ENCODE data around the gene PDGFRB. TPM values are rescaled to one million over a fixed set of nuclear protein-coding genes. Genes with fewer than 3 reads are reported as not detected.

Gene PDGFRB
- total RNA-seq, 4 donors from 2014 or later: 87.5 to 161 (median 113) TPM

DNA sequence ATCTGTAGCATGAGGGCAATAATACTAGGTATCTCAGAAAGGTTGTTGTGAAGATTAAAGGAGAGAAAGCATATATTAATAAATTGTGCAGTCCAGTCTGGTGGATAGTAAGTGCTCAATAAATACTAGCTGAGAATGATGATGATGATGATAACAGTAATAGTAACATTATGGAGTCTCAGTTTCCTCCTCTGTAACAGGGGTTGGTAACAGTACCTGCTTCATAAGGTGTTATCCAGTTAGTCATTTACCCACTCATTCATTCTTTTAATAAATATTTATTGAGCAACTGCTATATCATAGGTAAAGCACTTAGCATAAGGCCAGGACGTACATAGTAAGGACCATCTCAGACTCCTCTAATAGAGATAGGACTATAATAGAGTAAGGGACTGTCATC is 41.8 kb upstream of the PDGFRB start:
- Histone ChIP-seq H3K36me3 (no peaks in the 10 kb centered on the region), H3K27me3 (no peaks in the 10 kb centered on the region), H3K4me3 (no peak overlapping the region), H3K4me1 (no peaks in the 10 kb centered on the region), H3K27ac (no peak overlapping the region), H3K9me3 (no peaks in the 10 kb centered on the region)
- no peak for TF ChIP-seq POLR2A (IDR thresholded peaks at IDR 0.05)
- no peak for ATAC-seq
- WGBS, 2 donors (ENCODE audit: low coverage in 1 of 2): 90 to 100% methylated on average over 1 of the region's 1 CpG

DNA sequence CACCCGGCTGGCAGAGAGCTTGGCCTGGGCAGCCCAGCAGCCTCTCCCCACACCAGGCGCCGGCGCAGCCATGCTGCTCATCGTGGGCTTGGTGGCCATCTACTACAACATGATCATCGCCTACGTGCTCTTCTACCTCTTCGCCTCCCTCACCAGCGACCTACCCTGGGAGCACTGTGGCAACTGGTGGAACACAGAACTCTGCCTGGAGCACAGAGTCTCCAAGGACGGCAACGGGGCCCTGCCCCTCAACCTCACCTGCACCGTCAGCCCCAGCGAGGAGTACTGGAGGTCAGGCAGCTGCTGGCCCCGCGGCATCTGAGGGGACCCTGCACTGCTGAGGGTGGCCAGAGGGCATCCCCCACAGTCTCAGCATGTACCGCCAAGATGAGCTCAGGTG is 41.3 kb upstream of the PDGFRB start:
- Histone ChIP-seq H3K4me3 (no peak overlapping the region), H3K4me1 (no peaks in the 10 kb centered on the region), H3K9me3 (no peaks in the 10 kb centered on the region), H3K27ac (no peak overlapping the region), H3K27me3 (peaks cover 4% of the 10 kb centered on the region), H3K36me3 (no peaks in the 10 kb centered on the region)
- 90 to 96% methylated on average over 2 to 4 of the region's 16 CpGs for WGBS, 2 donors (ENCODE audit: low coverage in 1 of 2)
- no peak for TF ChIP-seq EP300 (IDR thresholded peaks at IDR 0.05)
- TF ChIP-seq POLR2A (IDR thresholded peaks at IDR 0.05): no peak
- no peak for TF ChIP-seq POLR2AphosphoS5 (IDR thresholded peaks at IDR 0.05)
- TF ChIP-seq, protein P1, sequence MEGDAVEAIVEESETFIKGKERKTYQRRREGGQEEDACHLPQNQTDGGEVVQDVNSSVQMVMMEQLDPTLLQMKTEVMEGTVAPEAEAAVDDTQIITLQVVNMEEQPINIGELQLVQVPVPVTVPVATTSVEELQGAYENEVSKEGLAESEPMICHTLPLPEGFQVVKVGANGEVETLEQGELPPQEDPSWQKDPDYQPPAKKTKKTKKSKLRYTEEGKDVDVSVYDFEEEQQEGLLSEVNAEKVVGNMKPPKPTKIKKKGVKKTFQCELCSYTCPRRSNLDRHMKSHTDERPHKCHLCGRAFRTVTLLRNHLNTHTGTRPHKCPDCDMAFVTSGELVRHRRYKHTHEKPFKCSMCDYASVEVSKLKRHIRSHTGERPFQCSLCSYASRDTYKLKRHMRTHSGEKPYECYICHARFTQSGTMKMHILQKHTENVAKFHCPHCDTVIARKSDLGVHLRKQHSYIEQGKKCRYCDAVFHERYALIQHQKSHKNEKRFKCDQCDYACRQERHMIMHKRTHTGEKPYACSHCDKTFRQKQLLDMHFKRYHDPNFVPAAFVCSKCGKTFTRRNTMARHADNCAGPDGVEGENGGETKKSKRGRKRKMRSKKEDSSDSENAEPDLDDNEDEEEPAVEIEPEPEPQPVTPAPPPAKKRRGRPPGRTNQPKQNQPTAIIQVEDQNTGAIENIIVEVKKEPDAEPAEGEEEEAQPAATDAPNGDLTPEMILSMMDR (IDR thresholded peaks at IDR 0.05): no peak
- no peak for ATAC-seq

DNA sequence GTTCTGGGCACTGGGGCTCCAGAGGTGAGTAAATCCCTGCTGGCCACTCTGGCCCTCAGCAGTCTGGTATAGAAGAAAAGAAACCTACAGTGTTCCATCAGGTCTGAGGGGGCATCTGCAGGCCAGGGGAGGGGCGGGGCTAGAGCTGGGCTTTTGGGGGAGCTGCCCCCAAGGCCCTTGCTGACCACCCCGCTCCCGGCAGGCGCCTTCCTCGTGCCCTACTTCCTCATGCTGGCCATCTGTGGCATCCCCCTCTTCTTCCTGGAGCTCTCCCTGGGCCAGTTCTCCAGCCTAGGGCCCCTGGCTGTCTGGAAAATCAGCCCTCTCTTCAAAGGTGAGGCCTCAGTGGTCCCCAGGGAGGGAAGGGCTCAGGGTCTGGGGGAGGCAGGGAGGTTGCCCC is 40.9 kb upstream of the PDGFRB start:
- Histone ChIP-seq H3K36me3 (no peaks in the 10 kb centered on the region), H3K9me3 (no peaks in the 10 kb centered on the region), H3K27ac (no peak overlapping the region), H3K27me3 (peaks cover 8% of the 10 kb centered on the region), H3K4me3 (no peak overlapping the region), H3K4me1 (no peaks in the 10 kb centered on the region)
- TF ChIP-seq POLR2A (IDR thresholded peaks at IDR 0.05): no peak
- TF ChIP-seq, protein P1 (IDR thresholded peaks at IDR 0.05): no peak
- no peak for TF ChIP-seq POLR2AphosphoS5 (IDR thresholded peaks at IDR 0.05)
- no peak for TF ChIP-seq EP300 (IDR thresholded peaks at IDR 0.05)
- WGBS, 2 donors (ENCODE audit: low coverage in 1 of 2): 100% methylated on average over 1 of the region's 5 CpGs; no CpG with 5 or more reads in 1 of the 2 donors
- no peak for ATAC-seq

DNA sequence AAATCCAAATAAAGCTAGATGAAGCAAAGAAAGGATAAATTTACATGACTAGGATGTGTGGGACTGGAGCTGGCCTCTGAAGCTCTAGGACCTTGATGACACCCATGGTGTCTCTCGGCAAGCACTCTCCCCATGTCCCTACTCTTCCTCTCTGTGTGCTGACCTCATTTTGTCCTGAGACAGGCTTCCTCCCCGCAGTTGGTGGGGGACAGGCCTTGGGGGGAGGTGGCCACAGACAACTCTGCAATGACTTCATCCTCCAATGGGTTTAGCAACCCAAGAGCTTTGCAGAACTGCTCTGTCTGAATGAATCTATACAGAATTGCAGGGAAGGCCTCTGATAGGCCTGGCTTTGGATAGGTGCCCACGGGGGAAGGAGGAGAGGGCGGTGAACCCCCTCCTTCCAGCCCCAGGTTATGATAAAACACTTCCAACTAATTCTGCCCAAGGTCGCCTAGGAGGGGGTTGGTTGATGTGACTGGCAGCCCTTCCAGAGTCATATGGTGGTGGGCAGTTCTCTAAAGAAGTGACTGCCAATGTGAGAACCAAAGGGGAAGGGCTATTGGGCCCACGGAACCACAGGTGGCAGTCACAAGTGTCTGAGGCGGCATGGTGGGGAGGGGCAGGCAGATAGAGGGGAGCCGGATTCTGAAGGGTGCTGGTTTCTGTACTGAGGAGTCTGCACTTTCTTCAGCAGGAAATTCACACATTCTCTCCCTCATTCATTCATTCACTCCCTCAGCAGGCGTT is 40.3 kb upstream of the PDGFRB start:
- H3K4me3 ChIP-seq: no peak overlapping the region
- H3K36me3 ChIP-seq: no peaks in the 10 kb centered on the region
- 69 to 89% methylated on average over 2 to 3 of the region's 9 CpGs for WGBS, 2 donors (ENCODE audit: low coverage in 1 of 2)
- TF ChIP-seq, protein P1 (IDR thresholded peaks at IDR 0.05): no peak
- TF ChIP-seq POLR2AphosphoS5 (IDR thresholded peaks at IDR 0.05): no peak
- TF ChIP-seq POLR2A (IDR thresholded peaks at IDR 0.05): no peak
- TF ChIP-seq EP300 (IDR thresholded peaks at IDR 0.05): no peak
- ATAC-seq: no peak
- H3K27me3 ChIP-seq: peaks cover 12% of the 10 kb centered on the region
- no peaks in the 10 kb centered on the region for H3K9me3 ChIP-seq
- H3K27ac ChIP-seq: no peak overlapping the region
- H3K4me1 ChIP-seq: no peaks in the 10 kb centered on the region

DNA sequence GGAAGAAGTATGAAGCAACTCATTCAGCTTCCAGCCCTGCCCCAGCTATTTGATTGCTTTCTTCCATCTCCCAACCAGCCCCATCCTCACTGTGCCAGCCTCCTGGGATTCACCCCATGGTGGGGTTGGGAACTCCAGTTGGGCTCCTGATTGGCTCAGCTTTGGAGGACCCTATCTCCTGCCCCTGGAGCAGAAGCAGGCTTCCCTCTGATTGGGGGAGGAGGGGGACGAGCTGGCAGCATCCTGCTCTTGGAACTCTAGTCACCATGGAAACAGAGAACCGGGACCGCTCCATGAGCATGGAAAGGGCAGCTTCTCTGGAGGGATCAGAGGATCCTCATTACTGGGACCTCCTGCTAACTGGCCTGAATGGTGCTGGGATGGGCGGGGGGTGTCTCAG is 36.8 kb upstream of the PDGFRB start:
- Histone ChIP-seq H3K4me3 (no peak overlapping the region), H3K27me3 (peaks cover 44% of the 10 kb centered on the region), H3K9me3 (no peaks in the 10 kb centered on the region), H3K36me3 (no peaks in the 10 kb centered on the region), H3K4me1 (peaks cover 0 to 8% (median 6%) of the 10 kb centered on the region in 3 donors), H3K27ac (no peak overlapping the region)
- WGBS, 2 donors (ENCODE audit: low coverage in 1 of 2): no CpG with 5 or more reads among the region's 4 CpGs
- no peak for ATAC-seq
- TF ChIP-seq EP300 (IDR thresholded peaks at IDR 0.05): no peak
- TF ChIP-seq POLR2AphosphoS5 (IDR thresholded peaks at IDR 0.05): no peak
- TF ChIP-seq, protein P1 (IDR thresholded peaks at IDR 0.05): no peak
- no peak for TF ChIP-seq POLR2A (IDR thresholded peaks at IDR 0.05)
